Gastrocnemius medialis (tissue), 4 donors: Measurements from ENCODE around the gene UNCX. TPM values are rescaled to one million over a fixed set of nuclear protein-coding genes. Genes with fewer than 3 reads are reported as not detected.

Experiments
- ATAC-seq, 2 donors: fragments of 150-250 bp; one replicate each; pipeline ENCODE4 v1.9.1; 2016
- DNase-seq, 2 donors: peaks; one replicate each; pipeline ENCODE4 v3.0.0-alpha.2; 2019
- H3K27ac ChIP-seq, 4 donors: fragments of 200-600 bp; sonication (generic); 1 replicate in 1 of 4; 2 replicates in 3 of 4; pipeline ENCODE4 v1.5.1; 2016 to 2018; ENCODE audit warnings: mild to moderate bottlenecking in 2 of 4, moderate library complexity in 1 of 4
- H3K27me3 ChIP-seq, 3 donors: fragments of 200-600 bp; sonication (generic) in 2 of 3; 1 replicate in 1 of 3; 2 replicates in 2 of 3; pipeline versions ENCODE4 v1.5.1 to v1.6.0; 2016 to 2019; ENCODE audit warnings: mild to moderate bottlenecking in 1 of 3, moderate library complexity in 1 of 3
- H3K36me3 ChIP-seq, 2 donors: fragments of 200-600 bp; sonication (generic) in 1 of 2; one replicate each; pipeline ENCODE4 v1.5.1; 2017 to 2018
- H3K4me1 ChIP-seq, 2 donors: fragments of 200-600 bp; sonication (generic) in 1 of 2; one replicate each; pipeline ENCODE4 v1.5.1; 2016 to 2017; ENCODE audit warnings: mild to moderate bottlenecking in 2 of 2
- H3K4me3 ChIP-seq, 4 donors: fragments of 200-600 bp; sonication (generic) in 3 of 4; 1 replicate in 1 of 4; 2 replicates in 3 of 4; pipeline ENCODE4 v1.5.1; 2016 to 2019; ENCODE audit warnings: mild to moderate bottlenecking in 2 of 4
- H3K9me3 ChIP-seq, 3 donors: fragments of 200-600 bp; sonication (generic) in 2 of 3; 1 replicate in 1 of 3; 2 replicates in 2 of 3; pipeline ENCODE4 v1.5.1; 2016 to 2019
- POLR2A ChIP-seq, 2 donors: fragments of 450-650 bp; IDR thresholded peaks; one replicate each; pipeline ENCODE4 v1.6.1; 2017; ENCODE audit warnings: antibody characterized with exemption in 2 of 2, mild to moderate bottlenecking in 2 of 2, moderate library complexity in 2 of 2
- in situ Hi-C, 4 donors: fragments of 200-750 bp; cut with MboI; loops; one replicate each; pipeline versions ENCODE4 v1.15.0 to v1.8.0; 2017; ENCODE audit warnings: low sequenced_read_pairs in 4 of 4
- intact Hi-C: fragments of 100-400 bp; cut with DNase I; formaldehyde crosslinking; loops from one replicate; pipeline ENCODE4 v1.15.1; 2023; ENCODE audit warnings: low total_unique reads
- total RNA-seq, 4 donors: library from RNA; depleted of rRNA; stranded (reverse); fragments of >200 nt; gene quantifications; one replicate each; pipeline versions ENCODE4 v1.1.0 to v1.2.3, GENCODE V29; 2016
- TF ChIP-seq, protein P1 (sequence below), 5 experiments: fragments of 450-650 bp in 3 of 5; fragments of 200-600 bp in 2 of 5; sonication (generic) in 2 of 5; IDR thresholded peaks in 4 of 5; conservative IDR thresholded peaks in 1 of 5; 1 replicate in 4 of 5; 2 replicates in 1 of 5; pipeline ENCODE4 v1.5.1; 2016 to 2019; ENCODE audit warnings: antibody characterized with exemption in 5 of 5, mild to moderate bottlenecking in 3 of 5, moderate library complexity in 3 of 5

The UNCX gene
- total RNA-seq, 4 donors from 2014 or later: not detected

DNA sequence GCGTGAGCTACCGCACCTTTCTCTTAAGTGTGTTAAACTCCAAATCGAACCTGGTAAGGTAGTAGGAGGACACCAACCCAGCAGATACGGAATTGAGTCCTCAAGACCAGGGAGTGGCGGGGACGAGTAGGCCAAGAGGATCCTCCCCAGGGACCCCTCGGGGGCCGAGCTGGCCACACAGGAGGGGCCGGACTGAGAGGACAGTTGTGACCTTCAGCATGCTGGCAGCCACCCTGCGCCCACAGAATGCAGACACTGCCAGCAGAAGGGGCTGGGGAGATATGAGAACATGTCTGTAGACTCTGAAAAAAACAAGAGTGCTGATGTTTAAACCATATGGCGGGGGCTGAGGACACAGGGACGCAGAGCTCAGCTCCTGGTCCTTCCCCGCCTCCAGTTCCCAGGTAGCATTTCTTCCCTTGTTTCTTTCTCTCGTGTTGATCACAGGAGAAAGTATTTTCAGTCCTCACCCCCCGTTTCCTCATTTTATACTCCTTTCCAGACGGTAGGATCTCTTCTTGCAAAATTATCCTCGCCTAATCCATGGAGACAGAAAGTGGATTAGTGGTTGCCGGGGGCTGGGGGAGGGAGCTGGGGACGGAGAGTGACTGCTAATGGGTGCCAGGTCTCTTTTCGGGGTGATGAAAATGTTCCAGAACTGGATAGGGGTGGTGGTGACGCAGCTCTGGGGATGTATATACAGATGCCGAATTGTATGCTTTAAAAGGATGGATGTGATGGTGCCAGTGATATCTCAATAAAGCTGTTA lies 11.5 kb upstream of the UNCX start:
- intact Hi-C loops: no loop called here

DNA sequence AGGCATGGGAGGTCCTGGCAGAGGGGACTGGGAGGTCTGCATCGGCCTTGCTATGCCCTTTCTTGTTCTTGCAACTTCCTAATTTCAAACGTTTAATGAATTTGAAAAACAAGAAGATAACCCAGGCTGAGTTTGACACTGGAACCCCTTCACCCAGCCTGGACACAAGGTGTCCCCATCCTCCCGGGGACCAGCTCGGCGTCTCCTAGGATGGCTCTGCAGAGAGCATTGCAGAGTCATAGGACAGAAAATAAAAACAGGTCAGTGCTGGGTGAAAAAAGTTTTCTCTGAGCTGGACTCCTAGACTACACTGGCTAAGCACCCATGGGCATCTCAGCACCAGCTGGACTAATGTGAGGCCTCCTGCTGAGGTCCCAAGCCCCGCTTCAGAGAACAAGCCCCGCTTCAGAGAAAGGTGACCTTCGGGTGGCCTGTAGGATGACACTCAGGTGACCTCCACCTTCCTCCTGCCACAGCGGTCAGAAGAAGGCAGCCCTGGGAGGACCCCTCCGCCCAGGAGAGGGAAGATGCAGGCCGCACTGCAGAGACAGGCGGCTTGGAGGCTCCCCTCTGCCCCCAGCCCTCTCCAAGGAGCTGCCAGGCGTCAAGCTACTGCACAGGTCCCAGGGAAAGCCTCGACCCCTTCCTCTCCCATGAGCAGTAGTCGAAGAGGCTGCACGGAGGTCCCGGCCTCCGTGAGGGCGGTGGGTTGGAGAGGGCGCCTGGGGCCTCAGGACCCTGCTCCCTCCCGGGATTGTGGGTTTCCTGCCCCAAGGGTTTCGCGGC lies 9.3 kb upstream of the UNCX start:
- Histone ChIP-seq H3K27me3 (peaks cover 82 to 94% (median 90%) of the 10 kb centered on the region in 3 donors), H3K4me1 (peaks cover 0 to 5% of the 10 kb centered on the region in 2 donors), H3K36me3 (no peaks in the 10 kb centered on the region), H3K27ac (no peak overlapping the region), H3K4me3 (no peak overlapping the region), H3K9me3 (no peaks in the 10 kb centered on the region)
- in situ Hi-C loops (no loop called here), intact Hi-C loops (no loop called here)
- TF ChIP-seq POLR2A (IDR thresholded peaks at IDR 0.05): no peak
- TF ChIP-seq, protein P1, sequence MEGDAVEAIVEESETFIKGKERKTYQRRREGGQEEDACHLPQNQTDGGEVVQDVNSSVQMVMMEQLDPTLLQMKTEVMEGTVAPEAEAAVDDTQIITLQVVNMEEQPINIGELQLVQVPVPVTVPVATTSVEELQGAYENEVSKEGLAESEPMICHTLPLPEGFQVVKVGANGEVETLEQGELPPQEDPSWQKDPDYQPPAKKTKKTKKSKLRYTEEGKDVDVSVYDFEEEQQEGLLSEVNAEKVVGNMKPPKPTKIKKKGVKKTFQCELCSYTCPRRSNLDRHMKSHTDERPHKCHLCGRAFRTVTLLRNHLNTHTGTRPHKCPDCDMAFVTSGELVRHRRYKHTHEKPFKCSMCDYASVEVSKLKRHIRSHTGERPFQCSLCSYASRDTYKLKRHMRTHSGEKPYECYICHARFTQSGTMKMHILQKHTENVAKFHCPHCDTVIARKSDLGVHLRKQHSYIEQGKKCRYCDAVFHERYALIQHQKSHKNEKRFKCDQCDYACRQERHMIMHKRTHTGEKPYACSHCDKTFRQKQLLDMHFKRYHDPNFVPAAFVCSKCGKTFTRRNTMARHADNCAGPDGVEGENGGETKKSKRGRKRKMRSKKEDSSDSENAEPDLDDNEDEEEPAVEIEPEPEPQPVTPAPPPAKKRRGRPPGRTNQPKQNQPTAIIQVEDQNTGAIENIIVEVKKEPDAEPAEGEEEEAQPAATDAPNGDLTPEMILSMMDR (IDR thresholded peaks at IDR 0.05 in 4 of 5, conservative IDR thresholded peaks at IDR 0.05 in 1 of 5): no peak
- no peak for DNase-seq
- ATAC-seq: no peak

More for the DNA sequence above, 11.5 kb upstream of the UNCX start:
- Histone ChIP-seq H3K9me3 (no peaks in the 10 kb centered on the region), H3K36me3 (no peaks in the 10 kb centered on the region), H3K4me3 (no peak overlapping the region), H3K4me1 (peaks cover 0 to 5% of the 10 kb centered on the region in 2 donors), H3K27me3 (peaks cover 72 to 81% (median 79%) of the 10 kb centered on the region in 3 donors), H3K27ac (no peak overlapping the region)
- in situ Hi-C loops: no loop called here
- ATAC-seq (no peak), DNase-seq (no peak)
- TF ChIP-seq, protein P1 (IDR thresholded peaks at IDR 0.05 in 4 of 5, conservative IDR thresholded peaks at IDR 0.05 in 1 of 5): no peak
- TF ChIP-seq POLR2A (IDR thresholded peaks at IDR 0.05): no peak

DNA sequence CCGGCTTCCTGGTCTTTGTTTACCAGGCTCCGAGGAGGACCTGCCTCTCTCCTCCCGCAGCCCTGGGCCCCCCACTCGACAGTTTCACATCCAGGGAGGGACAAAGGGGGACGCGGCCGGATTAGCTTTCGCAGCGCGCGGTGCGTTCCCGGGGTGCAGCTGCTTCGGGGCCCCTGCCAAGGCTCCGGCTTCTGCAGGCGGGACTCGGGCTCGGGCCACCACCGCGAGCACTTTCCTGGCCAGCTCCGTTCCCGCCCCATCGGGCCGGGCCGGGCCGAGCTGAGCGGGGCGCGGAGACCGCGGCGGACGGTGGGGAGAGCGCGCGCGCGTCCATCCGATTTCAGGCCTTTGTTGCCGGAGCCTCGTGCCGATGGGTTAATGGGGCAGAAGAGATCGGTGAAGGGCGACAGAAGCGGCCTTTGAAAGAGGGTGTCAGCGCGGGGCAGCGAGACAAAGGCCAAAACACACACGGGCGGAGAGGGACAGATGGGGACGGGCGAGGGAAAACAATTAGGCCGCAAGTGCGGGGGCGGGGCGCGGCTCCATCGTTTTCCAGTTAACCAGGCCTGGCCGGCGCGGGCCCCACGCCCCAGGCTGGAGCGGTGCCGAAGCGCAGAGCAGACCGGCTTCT lies 8.5 kb upstream of the UNCX start:
- intact Hi-C loops: no loop called here
- ATAC-seq (no peak), DNase-seq (no peak)
- Histone ChIP-seq H3K4me1 (peaks cover 0 to 5% of the 10 kb centered on the region in 2 donors), H3K9me3 (no peaks in the 10 kb centered on the region), H3K36me3 (no peaks in the 10 kb centered on the region), H3K27me3 (peaks cover 85 to 95% (median 90%) of the 10 kb centered on the region in 3 donors), H3K27ac (no peak overlapping the region), H3K4me3 (no peak overlapping the region)
- in situ Hi-C loops: no loop called here
- no peak for TF ChIP-seq POLR2A (IDR thresholded peaks at IDR 0.05)
- TF ChIP-seq, protein P1 (IDR thresholded peaks at IDR 0.05 in 4 of 5, conservative IDR thresholded peaks at IDR 0.05 in 1 of 5): no peak

DNA sequence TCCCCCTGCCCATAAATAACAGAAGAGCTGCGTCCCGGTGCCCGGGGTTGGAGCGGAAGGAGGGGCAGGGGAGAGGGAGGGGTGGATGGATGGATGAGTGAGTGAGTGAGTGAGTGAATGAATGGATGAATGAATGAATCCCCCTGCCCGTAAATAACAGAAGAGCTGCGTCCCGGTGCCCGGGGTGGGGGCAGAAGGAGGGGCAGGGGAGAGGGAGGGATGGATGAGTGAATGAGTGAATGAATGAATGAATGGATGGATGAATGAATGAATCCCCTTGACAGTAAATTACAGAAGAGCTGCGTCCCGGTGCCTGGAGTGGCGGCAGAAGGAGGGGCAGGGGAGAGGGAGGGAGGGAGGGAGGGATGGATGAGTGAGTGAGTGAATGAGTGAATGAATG lies 7.6 kb upstream of the UNCX start:
- Histone ChIP-seq H3K9me3 (no peaks in the 10 kb centered on the region), H3K36me3 (no peaks in the 10 kb centered on the region), H3K27me3 (peaks cover 88 to 93% (median 89%) of the 10 kb centered on the region in 3 donors), H3K4me3 (no peak overlapping the region), H3K4me1 (peaks cover 0 to 5% of the 10 kb centered on the region in 2 donors), H3K27ac (no peak overlapping the region)
- no peak for DNase-seq
- in situ Hi-C loops: no loop called here
- ATAC-seq: no peak
- intact Hi-C loops: no loop called here
- TF ChIP-seq POLR2A (IDR thresholded peaks at IDR 0.05): no peak
- TF ChIP-seq, protein P1 (IDR thresholded peaks at IDR 0.05 in 4 of 5, conservative IDR thresholded peaks at IDR 0.05 in 1 of 5): no peak
